NCI-H1694 treated with DMSO at 0.1 percent for 48 hours (cell line): ENCODE results near the gene PRTFDC1.
"Not testable (repeated sequence)": the region's sequence is repeated elsewhere in the genome, so short reads cannot be mapped to it uniquely, and the experiment has no call there.

Source experiments
- DNase-seq: peaks from one replicate; lab custom pipeline; 2025; lab: John Stamatoyannopoulos, UW

Gene PRTFDC1

DNA sequence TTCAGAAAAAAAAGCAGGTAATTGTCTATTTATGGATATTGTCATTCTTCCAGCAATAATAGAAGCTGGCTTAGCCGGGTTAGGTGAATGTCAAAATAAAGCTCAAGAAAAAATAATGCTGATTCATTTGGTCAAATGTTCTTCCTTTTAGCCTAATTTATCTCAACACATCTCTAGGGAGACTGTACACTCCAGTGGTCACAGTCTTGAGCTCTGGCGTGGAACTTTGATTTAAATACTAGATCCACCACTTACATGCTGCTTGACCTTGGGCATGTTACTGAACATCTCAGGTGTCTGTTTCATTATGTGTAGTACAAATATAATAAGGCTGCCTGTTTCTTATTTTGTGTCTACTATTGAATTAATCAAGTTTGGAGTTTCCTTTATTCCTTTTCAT, 22.0 kb downstream of the PRTFDC1 start:
- DNase-seq, result no peak

DNA sequence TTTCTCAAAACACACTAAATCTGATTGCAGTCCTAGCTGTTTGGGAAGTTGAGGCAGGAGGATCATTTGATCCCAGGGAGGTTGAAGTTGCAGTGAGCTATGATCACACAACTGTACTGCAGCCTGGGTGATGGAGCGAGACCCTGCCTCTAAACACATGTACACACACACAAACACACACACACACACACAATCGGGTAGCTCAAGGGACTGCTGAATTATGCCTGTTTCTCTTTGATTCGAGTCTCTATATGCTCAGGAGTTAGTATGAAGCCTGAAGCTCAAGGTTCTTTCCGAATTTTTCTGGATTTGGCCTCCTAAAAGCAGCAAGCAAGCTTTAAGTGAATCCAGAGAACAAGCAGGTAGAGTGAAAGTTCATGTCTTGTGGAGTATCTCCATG, 22.5 kb downstream of the PRTFDC1 start:
- DNase-seq, result no peak

- no peak for DNase-seq
Observed at GRCh38 chr10:24929056-24929544, 23.3 kb downstream of the PRTFDC1 start.

DNA sequence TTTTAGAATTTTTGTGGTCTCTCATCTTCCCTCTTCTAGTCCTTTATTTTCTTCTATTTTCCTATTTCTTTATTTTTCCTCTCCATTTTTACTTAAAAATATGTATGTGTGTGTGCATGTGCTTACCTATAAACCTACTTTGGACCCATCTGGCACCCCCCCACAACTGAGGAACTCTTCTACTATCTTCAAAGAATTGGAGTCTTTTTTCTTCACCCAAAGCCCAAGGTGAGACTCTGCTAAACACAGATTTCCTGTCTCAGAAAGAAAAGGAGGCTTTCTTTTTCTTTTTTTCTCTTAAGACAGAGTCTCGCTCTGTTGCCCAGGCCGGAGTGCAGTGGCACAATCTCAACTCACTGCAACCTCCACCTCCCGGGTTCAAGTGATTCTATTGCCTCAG, 24.2 kb downstream of the PRTFDC1 start:
- DNase-seq, result no peak

DNA sequence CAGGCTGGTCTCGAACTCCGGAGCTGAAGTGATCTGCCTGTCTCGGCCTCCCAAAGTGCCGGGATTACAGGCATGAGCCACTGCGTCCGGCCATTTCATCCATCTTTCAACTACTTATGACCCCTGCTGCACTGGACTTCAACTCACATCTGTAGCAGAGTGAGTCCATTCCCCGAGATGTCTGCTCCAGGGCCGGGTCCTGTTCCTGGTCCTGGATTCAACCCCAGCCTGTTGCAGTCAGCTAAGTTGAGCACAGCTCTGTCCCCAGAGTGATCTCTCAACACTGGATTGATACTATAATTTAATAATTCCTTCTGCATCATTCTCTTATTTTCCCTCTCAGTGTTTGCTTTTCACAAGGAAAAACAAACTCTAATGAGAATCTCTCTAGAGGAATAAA, 25.8 kb downstream of the PRTFDC1 start:
- no peak for DNase-seq

DNA sequence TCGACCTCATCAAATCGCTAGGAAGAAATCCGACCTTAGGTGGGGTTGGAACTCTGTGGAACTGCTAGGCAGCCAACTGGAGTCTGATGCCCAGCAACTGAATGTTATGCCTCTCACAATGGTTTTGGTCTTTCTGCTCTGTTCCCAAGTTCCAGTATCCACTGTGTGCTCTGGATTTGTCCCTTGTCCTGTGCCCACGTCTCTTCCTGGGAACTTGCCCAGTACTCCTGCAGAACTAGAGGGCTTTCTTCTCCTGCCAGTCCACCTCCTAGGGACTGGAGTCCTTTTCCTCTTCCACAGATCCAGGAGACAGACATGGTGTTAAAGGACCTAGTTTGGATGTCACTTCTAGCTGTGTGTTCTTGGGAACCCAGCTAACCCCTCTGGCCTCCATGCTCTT, 26.6 kb downstream of the PRTFDC1 start:
- no peak for DNase-seq

GRCh38 chr10:24924483-24924882, 27.9 kb downstream of the PRTFDC1 start:
- not testable (repeated sequence) for DNase-seq

DNA sequence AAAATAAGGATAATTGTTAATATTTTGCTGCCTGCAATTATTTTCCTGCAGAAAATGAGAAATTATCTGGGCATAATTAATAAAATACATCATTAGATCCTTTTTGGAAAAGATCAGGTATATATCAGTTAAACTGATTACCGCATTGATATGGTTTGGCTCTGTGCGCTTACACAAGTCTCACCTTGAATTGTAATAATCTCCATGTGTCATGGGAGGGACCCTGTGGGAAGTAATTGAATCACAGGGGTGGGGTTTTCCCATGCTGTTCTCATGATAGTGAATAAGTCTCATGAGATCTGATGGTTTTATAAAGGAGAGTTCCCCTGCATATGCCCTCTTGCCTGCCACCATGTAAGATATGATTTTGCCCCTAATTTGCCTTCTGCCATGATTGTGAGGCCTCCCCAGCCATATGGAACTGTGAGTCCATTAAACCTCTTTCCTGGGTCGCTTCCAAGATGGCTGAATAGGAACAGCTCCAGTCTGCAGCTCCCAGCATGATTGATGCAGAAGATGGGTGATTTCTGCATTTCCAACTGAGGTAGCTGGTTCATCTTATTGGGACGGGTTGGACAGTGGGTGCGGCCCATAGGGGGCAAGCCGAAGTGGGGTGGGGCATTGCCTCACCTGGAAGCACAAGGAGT, 30.1 kb downstream of the PRTFDC1 start:
- not testable (repeated sequence) for DNase-seq

GRCh38 chr10:24920907-24921881, 31.2 kb downstream of the PRTFDC1 start:
- no peak for DNase-seq

GRCh38 chr10:24920192-24920591, 32.2 kb downstream of the PRTFDC1 start:
- not testable (repeated sequence) for DNase-seq

- DNase-seq, result not testable (repeated sequence)
Observed at GRCh38 chr10:24919629-24920028, 32.8 kb downstream of the PRTFDC1 start.

GRCh38 chr10:24917979-24918378, 34.4 kb downstream of the PRTFDC1 start:
- DNase-seq, result no peak

DNA sequence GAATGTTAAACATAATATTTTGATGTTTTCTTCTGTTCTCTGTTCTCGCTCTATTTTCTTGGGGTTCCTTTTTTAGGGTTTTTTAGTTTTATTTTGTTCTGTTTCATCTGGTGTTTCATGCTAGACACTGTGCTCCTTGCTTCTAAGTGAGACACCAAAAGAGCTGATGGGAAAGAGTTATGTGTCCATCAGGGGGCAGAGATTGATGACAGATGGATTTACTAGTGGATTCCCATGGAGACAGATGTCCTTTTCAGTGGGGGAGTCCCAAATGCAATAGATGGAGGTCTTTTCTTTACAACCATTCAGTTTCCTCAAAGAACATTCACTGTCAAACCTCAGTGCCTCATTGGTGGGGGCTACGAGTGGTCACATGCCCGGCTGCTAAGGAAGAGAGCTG, 34.9 kb downstream of the PRTFDC1 start:
- no peak for DNase-seq

GRCh38 chr10:24916365-24916764, 36.0 kb downstream of the PRTFDC1 start:
- DNase-seq, result no peak

- DNase-seq, result no peak
Observed at GRCh38 chr10:24915304-24915703, 37.1 kb downstream of the PRTFDC1 start.

DNA sequence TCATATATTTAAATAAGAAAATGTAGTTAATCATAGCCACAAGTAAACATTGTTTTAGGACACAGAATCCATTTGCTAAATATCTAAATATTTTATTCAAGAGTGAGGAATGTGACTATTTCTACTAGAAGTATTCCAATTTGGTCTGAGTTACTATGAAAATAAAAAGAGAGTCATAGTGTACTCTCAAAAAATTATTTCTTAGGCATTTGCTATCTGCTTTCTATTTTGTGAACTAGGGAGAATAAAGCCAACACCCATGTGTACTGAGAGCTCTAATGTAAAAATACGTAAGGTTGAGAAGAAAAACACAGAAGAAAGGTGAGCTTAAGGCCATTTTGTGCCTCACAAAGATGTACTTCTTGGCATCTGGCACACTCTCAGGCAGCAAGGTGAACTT, 38.3 kb downstream of the PRTFDC1 start:
- no peak for DNase-seq

- no peak for DNase-seq
Observed at GRCh38 chr10:24912215-24912614, 40.2 kb downstream of the PRTFDC1 start.

- DNase-seq, result no peak
Observed at GRCh38 chr10:24911029-24911428, 41.4 kb downstream of the PRTFDC1 start.

DNA sequence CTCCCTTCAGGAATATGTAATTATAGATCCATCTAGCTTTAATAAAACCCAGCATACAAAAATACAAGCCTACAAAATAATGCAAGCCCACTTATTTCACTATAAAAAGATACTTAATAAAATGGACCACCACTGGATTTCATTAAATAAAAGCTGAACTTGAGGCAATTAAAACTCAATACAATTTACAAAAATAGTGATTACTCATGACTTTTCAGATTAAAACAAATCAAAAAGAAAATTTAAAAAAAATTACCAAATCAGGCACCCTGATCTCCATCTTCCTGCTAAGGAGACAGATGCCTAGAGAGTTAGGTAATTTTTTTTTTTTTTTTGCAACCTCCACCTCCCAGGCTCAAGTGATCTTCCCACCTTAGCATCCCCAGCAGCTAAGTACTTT, 41.8 kb downstream of the PRTFDC1 start:
- DNase-seq, result no peak

GRCh38 chr10:24908793-24909423, 43.5 kb downstream of the PRTFDC1 start:
- no peak for DNase-seq

DNA sequence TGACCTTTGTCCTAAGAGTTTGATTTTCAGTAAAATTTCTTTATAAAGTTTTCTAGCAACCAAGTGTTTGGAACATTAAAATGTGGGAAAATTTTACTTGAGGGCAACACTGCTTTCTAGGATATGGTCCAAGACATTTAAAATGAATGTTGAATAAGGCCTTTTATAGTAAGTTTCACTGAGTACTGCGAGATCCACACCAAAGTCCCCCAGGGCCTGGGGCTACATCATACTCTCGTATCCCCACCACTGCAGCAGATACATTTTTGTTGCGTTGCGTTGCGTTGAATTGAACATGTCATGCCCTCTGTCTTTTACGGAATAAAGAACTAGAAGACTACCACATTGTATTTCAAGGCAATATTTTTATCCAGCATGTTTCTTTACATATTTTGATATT, 44.5 kb downstream of the PRTFDC1 start:
- DNase-seq, result no peak

DNA sequence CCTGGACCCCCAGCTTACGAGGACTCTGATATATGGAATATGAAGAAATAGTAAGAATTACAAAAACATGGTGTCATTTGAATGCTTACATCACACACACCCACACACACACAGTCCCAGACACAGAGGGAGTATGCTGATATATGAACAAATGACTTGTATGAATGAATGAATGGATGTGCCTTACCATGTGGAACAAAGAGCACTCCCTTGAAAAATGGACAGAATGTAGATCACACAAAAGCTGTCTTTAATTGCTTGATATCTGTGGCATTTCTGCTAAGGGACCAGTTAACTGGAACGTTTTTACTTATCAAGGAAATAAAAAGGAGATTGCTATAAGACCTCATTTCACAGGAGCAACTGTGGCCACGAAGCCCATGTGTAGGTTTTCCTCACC, 46.0 kb downstream of the PRTFDC1 start:
- no peak for DNase-seq

- no peak for DNase-seq
Observed at GRCh38 chr10:24904824-24905223, 47.6 kb downstream of the PRTFDC1 start.
